Dermis microvascular lymphatic vessel endothelial cell (primary cell): ENCODE data around the gene THRA. TPM values are rescaled to one million over a fixed set of nuclear protein-coding genes. Genes with fewer than 3 reads are reported as not detected.

Experiments used
- total RNA-seq: library from RNA; depleted of rRNA; stranded (reverse); fragments of >200 nt; gene quantifications from 2 replicates; pipeline ENCODE4 v1.2.1, GENCODE V29; 2014

Gene THRA
- total RNA-seq, 1 donor from 2014 or later, result 11.9 TPM

Other genes with a start within 250 kb of the THRA start
- not detected in 2 replicates for gene IKZF3, start 198.7 kb upstream of the THRA start, total RNA-seq
- not detected in 2 replicates for gene ZPBP2, start 194.8 kb upstream of the THRA start, total RNA-seq
- 1.5 and 1.9 TPM in 2 replicates for gene GSDMB, start 144.3 kb upstream of the THRA start, total RNA-seq
- gene ORMDL3, start 135.4 kb upstream of the THRA start, total RNA-seq, result 30.3 and 36.9 TPM in 2 replicates
- not detected in 2 replicates for gene LRRC3C, start 135.2 kb upstream of the THRA start, total RNA-seq
- gene GSDMA, start 100.0 kb upstream of the THRA start, total RNA-seq, result not detected in 2 replicates
- gene PSMD3, start 82.2 kb upstream of the THRA start, total RNA-seq, result 95.8 and 100 TPM in 2 replicates
- gene CSF3, start 47.5 kb upstream of the THRA start, total RNA-seq, result 0.13 and 0.90 TPM in 2 replicates
- 32.5 and 49.8 TPM in 2 replicates for gene MED24, start 8.6 kb upstream of the THRA start, total RNA-seq
- gene NR1D1, start 37.6 kb downstream of the THRA start, total RNA-seq, result 0.77 and 2.4 TPM in 2 replicates
- 29.0 and 32.0 TPM in 2 replicates for gene MSL1, start 59.0 kb downstream of the THRA start, total RNA-seq
- 19.4 and 20.7 TPM in 2 replicates for gene CASC3, start 77.6 kb downstream of the THRA start, total RNA-seq
- 0.39 and 0.89 TPM in 2 replicates for gene RAPGEFL1, start 114.5 kb downstream of the THRA start, total RNA-seq
- gene WIPF2, start 156.3 kb downstream of the THRA start, total RNA-seq, result 4.7 and 7.5 TPM in 2 replicates
- gene CDC6, start 224.9 kb downstream of the THRA start, total RNA-seq, result 8.1 and 15.3 TPM in 2 replicates
- 5.1 and 10.9 TPM in 2 replicates for gene RARA, start 246.2 kb downstream of the THRA start, total RNA-seq